Measurements from ENCODE around the gene FAS.

Gene FAS

GRCh38 chr10:88990384-88991160, at the start of gene FAS:
Gene FAS (plus strand): TSS chr10:88990798. CDS start chr10:88990877, 79 bp downstream.
- no peak for TF ChIP-seq CTCF (IDR thresholded peaks at IDR 0.05; ENCODE audit: low read depth, low read length)
- H3K4me3 ChIP-seq (replicated peaks in 1 of 2; ENCODE audit: low read depth in 2 of 2, low read length in 2 of 2) = peak within 1 kb of the TSS; percentile 90 to 98
- DNase-seq (ENCODE audit: low read depth in 2 of 2) = peak; percentile 84 to 88

GRCh38 chr10:88941026-88941425, 49.6 kb upstream of the FAS start:
- no peak for DNase-seq (ENCODE audit: low read depth in 2 of 2)
- no peak for TF ChIP-seq CTCF (IDR thresholded peaks at IDR 0.05; ENCODE audit: low read depth, low read length)
- no peak overlapping the region for H3K4me3 ChIP-seq (replicated peaks in 1 of 2; ENCODE audit: low read depth in 2 of 2, low read length in 2 of 2)

- no peak for TF ChIP-seq CTCF (IDR thresholded peaks at IDR 0.05; ENCODE audit: low read depth, low read length)
- DNase-seq (ENCODE audit: low read depth in 2 of 2) = no peak
- no peak overlapping the region for H3K4me3 ChIP-seq (replicated peaks in 1 of 2; ENCODE audit: low read depth in 2 of 2, low read length in 2 of 2)
Observed at GRCh38 chr10:88943778-88944177, 46.8 kb upstream of the FAS start.

GRCh38 chr10:88944813-88945212, 45.8 kb upstream of the FAS start:
- TF ChIP-seq CTCF (IDR thresholded peaks at IDR 0.05; ENCODE audit: low read depth, low read length) = no peak
- H3K4me3 ChIP-seq (replicated peaks in 1 of 2; ENCODE audit: low read depth in 2 of 2, low read length in 2 of 2) = no peak overlapping the region
- no peak for DNase-seq (ENCODE audit: low read depth in 2 of 2)

- no peak overlapping the region for H3K4me3 ChIP-seq (replicated peaks in 1 of 2; ENCODE audit: low read depth in 2 of 2, low read length in 2 of 2)
- TF ChIP-seq CTCF (IDR thresholded peaks at IDR 0.05; ENCODE audit: low read depth, low read length) = no peak
- DNase-seq (ENCODE audit: low read depth in 2 of 2) = no peak
Observed at GRCh38 chr10:88946200-88946599, 44.4 kb upstream of the FAS start.

- no peak for TF ChIP-seq CTCF (IDR thresholded peaks at IDR 0.05; ENCODE audit: low read depth, low read length)
- no peak overlapping the region for H3K4me3 ChIP-seq (replicated peaks in 1 of 2; ENCODE audit: low read depth in 2 of 2, low read length in 2 of 2)
- peak in 1 of 2 donors; percentile 22 for DNase-seq (ENCODE audit: low read depth in 2 of 2)
Observed at GRCh38 chr10:88946965-88947590, 43.5 kb upstream of the FAS start.

All from cardiac fibroblast (primary cell).